Measurements from ENCODE around the gene OR10G3. TPM values are rescaled to one million over a fixed set of nuclear protein-coding genes. Genes with fewer than 3 reads are reported as not detected.

Gene OR10G3
- polyA plus RNA-seq, 3 donors = not detected

Other genes starting within 250 kb of the OR10G3 start
- 100 to 1,000 TPM; 151 to 160 (median 158) TPM for gene SUPT16H, start 196.1 kb downstream of the OR10G3 start, polyA plus RNA-seq (ENCODE audit: insufficient read length in 3 of 3)
- gene CHD8, start 124.0 kb downstream of the OR10G3 start, polyA plus RNA-seq (ENCODE audit: insufficient read length in 3 of 3) = 10 to 100 TPM; 75.2 to 78.5 (median 76.0) TPM
- gene RAB2B, start 103.1 kb downstream of the OR10G3 start, polyA plus RNA-seq (ENCODE audit: insufficient read length in 3 of 3) = 10 to 100 TPM; 40.0 to 42.5 (median 42.1) TPM
- 10 to 100 TPM; 61.7 to 64.5 (median 62.0) TPM for gene TOX4, start 102.9 kb downstream of the OR10G3 start, polyA plus RNA-seq (ENCODE audit: insufficient read length in 3 of 3)
- gene METTL3, start 68.7 kb downstream of the OR10G3 start, polyA plus RNA-seq (ENCODE audit: insufficient read length in 3 of 3) = 10 to 100 TPM; 91.1 to 99.6 (median 99.0) TPM
- 10 to 100 TPM; 61.2 to 66.5 (median 65.4) TPM for gene SALL2, start 53.7 kb downstream of the OR10G3 start, polyA plus RNA-seq (ENCODE audit: insufficient read length in 3 of 3)
- not detected for gene OR10G2, start 54.9 kb upstream of the OR10G3 start, polyA plus RNA-seq (ENCODE audit: insufficient read length in 3 of 3)
- not detected for gene OR4E2, start 73.8 kb upstream of the OR10G3 start, polyA plus RNA-seq (ENCODE audit: insufficient read length in 3 of 3)
- gene OR4E1, start 93.7 kb upstream of the OR10G3 start, polyA plus RNA-seq (ENCODE audit: insufficient read length in 3 of 3) = under 1 TPM in 1 of 3 donors, not detected in 2; 0.08 TPM

Data from right renal cortex interstitium (tissue), 3 donors.